GDM1 (cell line): ENCODE results near the gene SLC12A2.

Experiments
- DNase-seq: peaks from one replicate; lab custom pipeline; 2025; lab: John Stamatoyannopoulos, UW

SLC12A2 gene

DNA sequence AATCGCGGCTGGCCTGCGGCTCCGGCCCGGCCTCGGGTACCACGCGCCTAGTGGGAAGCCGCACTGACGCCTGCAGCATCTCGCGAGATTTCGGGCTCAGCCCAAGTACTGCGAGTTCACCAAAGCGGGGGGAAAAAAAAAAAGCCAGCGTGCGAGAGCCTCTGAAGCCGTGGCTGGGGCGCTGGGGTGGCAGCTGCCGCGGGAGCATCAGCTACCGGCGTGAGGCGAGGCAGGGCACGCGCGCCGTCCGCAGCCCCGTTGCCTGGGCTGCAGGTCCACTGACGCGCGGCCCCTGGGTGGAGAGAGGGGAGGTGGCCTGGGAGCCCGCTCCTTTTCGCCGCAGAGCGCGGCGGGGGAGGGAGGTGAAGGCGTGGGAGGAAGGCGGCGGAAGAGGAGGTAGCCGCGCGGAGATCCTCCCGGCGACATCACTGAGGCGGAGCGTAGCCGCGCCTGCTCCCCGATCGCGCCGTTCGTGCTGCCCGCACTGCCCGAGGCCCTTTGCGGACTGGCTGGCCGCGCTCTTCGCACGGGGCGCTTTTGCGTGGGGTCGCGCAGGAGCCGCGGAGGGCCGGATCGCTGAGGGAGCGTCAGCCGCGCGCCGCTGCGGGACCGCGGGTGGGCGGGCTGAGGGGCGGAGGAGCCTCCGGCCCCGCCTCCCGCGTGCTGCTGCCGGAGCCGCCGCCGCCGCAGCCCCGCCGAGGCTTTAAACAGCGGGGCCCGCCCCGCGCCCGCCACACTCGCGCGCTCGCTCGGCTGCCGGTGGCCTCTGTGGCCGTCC is at the start of gene SLC12A2:
TSS of gene SLC12A2 (plus strand) at position 734 of the 778 bp plus-strand sequence. CDS start 189 bp downstream, outside the sequence.
- DNase-seq, result peak; percentile 92

DNA sequence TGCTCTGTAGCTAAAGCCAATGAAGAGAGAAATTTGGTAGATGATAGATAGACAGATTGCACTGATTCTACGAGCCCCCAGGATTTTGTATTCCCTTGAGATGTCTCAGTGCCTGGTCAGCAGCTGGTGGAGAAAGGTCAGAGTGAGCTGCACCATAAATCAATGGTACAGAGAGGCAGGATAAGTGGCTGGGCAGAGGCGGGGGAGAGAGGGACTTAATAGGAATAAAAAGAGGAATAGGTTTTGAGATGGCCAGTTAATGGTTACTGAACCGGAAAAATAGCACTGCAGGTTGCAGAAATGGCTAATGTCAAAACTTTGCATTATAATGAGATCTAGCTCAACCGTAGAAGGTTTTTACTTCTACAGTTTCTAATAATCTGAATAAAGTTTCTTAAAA is 47.9 kb upstream of the SLC12A2 start:
- no peak for DNase-seq

DNA sequence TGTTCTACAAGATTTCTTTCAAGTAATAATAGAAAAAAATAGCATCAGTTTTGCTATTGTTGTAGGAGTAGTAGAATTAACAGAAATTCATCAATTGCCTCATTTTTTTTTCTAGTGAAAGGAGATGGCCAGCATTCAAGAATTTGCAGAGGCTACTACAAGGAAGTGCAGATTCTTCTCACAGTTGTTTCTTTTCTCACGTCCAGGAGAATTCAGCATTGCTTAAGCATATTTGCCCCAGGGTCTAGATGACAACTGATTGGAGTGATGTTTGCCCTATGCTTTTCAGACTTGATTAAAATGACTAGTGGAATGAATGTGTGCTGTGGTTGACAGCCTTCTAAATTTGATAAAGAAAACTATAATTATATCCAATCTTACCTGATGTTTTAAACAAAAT is 46.6 kb upstream of the SLC12A2 start:
- DNase-seq, result no peak

DNA sequence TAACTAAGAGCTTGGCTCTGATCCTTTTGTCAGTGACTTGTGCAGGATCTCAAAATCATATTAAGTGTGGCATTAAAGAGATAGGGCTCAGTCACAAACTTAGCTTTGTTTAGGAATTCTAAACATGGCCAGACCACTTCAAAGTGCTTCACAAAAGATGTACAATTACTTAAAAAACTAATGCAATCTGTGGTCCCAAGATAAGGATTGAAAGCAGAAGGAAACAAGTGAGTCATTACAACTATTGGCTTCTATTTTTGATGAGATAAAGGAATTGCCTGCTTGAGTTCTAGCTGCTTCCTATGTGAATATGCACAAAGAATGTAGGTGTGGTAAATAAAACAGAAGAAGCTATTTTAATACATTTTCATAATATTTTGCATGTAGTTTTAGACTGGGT is 44.9 kb upstream of the SLC12A2 start:
- peak; percentile 51 for DNase-seq

DNA sequence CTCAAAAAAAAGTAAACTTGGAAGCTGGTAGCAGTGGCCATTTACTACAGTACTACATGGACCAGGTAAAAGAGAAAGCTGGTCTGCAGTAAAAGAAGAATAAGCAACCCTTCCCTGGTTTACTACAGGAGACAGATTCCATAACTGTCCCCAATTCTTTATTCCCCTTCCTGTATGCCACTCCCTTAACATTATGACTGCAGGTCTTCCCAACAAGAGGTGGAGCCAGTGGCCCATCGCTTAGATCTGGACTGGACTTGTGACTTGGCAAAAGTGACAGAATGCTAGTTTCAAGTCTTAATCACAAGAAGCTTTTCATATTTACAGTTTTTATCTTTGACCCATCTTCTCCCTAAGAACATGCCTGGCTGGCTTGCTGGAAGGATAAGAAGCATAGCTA is 42.6 kb upstream of the SLC12A2 start:
- no peak for DNase-seq

DNA sequence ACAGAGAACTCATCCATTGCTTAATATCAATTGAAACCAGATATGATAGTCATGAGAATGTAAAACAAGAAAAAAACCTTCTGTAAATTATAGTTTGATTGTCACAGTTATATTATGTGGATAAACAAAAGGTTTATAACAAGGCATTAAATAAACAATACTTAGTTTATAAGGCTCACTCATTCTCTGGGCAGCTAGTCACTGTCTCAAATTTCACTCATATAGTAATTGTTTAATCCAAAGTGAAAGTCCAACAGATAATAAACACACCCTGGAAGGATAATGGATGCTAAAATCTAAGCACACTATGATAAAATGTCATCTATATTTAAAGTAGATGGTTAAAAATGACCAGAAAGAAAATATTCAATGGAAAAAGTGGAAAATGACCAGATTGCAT is 30.8 kb upstream of the SLC12A2 start:
- DNase-seq, result no peak

DNA sequence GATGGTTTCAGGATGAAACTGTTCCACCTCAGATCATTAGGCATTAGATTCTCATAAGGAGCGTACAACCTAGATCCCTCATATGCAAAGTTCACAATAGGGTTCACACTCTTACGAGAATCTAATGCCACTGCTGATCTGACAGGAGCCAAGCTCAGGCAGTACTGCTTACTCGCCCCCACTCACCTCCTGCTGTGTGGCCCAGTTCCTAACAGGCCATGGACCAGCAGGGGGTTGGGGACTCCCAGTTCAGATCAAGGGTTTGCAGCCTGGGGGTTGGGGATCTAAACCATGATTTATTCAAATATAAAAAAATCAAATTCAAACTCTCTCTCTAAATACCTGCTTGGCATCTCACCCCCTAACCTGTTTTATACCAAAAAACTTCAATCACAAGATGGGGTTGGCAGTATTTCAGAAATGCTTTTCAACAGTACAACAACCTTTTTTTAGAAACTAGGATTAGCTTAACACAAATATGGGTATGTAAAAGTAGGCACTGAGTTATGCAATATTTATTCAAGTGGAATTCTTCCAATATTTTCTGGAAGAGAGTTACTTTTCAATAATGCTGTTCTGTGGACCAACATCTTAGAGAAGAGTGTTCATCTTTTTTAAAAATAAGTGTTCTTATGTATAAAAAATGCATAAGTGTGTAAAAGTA is 30.1 kb upstream of the SLC12A2 start:
- DNase-seq, result no peak

DNA sequence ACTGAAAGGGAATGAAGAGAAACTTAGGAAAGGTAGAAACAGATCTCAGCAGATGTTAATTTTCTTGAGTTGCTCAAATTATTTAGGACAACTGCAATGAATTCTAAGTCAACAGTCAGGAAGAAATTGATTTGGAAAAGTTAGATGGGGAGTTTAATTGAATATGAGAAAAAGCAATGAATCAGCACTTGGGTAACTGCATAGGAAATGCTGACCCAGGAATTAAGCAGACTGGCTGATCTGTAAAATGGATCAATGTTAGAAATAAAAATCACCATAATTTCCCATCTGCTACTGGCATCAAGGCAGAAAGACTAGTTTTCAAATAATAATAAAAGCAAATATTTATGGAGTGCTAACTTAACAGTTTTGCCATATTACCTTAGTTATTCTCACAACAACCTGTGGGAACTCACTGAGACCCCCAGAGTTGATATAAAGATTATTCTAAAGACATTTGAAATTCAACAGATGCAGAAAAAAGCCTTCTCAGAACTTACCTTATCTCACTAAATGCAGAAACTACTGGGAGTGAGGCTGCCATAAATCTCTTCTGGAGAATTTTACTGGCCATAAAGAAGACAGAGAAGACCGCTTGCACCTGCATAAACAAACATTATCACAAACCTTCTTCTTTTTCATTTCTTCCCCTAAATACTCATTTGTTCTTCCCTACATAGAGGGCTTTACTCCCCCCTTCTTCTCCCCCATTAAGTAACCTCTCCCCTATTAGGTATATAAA is 22.8 kb upstream of the SLC12A2 start:
- no peak for DNase-seq

DNA sequence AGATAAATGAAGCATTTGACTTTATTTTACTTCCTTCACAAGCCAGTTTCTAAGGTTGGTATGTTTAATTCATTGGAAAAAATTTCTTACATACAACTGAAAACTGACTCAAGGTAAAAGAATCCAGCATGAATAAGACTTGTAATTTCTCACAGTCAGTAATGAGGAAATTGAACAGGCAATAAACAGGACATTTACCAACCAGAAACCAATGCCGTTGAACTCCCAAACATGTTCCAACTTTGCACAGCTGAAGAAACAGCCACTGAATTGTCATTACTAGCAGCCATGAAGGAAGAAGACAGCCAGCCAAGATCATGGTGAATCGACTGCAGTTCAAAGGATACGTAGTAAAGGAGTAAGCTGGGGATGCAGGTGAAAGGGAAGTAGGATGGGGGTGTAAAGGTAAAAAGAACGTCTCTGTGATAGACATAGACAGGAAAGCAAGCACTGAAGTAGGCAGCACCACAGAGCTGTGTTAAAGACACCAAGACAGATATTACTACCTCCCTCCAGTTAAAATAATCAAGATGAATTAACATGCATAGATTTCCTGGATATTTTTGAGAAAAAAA is 21.3 kb upstream of the SLC12A2 start:
- DNase-seq, result no peak

DNA sequence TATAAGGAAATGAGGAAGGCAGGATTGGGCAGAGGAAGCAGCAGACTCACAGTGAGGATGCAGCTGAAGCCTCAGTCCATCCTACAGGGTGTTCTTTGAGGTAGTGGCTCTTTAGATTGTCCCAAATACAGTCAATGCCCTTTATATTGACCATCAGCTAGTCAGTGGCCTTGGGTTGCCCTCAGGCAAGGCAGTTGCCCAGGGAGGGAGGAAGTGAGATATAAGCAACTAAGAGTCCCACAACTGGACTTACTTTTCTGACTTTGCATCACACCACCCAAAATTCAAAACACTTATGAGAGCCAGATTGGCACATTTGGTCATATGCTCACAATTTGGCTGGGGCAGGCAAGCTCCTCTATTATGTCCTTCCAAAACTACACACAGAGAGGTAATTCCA is 9.4 kb upstream of the SLC12A2 start:
- no peak for DNase-seq

DNA sequence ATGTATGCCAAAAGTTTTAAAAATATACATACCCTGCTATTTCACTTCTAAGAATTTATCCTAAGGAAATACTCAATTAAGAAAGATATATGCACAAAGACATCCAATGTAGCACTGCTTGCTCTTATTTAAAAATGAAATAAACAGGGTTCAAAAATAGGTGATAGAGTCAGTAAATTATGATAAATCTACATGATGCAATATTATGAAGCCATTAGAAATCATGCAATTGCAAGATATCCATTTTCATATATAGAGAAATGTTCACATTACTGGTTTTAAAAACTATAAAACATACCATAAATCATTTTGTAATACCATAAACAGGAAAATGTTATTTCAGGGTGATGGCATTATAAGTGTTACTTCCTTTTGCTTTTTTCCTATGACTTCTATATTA is 8.6 kb upstream of the SLC12A2 start:
- DNase-seq, result no peak

DNA sequence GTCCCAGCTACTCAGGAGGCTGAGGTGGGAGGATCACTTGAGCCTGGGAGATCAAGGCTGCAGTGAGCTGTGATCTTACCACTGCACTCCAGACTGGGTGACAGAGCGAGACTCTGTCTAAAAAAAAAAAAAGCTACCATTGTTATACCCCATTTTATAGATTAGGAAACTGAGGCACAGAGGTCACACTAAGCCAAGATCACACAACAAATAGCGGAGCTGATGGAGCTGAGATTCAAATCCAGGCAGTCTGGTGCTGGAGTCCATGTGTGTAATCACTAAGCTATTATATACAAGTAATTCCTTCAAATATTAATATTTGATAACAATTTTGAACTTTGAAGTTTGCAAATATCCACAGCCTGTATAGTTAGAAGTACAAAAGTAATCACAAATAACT is 6.0 kb upstream of the SLC12A2 start:
- DNase-seq, result no peak

DNA sequence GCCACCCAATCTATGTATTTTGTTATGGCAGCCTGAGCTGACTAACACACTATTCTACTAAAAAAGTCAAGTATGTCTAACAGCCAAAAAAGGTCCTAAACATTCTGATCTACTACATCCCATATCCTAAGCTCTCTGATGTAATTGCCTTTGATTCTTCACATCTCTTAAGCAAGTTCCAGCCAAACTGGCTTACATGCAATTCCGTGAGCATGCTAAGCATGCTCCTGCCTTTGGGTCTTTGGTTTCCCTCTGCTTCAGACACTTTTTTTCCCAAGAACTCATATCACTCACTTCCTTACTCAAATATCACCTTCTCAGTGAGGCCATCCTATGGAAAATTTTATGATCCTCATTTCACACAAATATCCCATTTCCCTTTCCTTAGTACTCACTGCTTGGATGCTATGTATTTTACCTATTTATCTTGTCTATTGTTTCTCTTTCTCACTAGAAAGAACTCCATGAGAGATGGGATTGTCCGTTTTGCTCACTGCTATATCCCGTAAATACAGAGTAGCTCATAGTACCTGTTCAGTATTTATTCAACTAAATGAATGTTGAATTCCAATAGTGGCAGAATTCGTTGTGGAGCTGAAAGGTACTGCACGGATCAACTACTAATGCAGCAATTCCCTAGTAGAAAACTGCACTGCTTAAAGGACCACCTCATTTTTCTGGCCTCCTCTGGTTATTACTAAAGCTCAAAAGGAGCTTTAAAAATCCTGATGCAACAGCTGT is 2.3 kb upstream of the SLC12A2 start:
- DNase-seq, result no peak

DNA sequence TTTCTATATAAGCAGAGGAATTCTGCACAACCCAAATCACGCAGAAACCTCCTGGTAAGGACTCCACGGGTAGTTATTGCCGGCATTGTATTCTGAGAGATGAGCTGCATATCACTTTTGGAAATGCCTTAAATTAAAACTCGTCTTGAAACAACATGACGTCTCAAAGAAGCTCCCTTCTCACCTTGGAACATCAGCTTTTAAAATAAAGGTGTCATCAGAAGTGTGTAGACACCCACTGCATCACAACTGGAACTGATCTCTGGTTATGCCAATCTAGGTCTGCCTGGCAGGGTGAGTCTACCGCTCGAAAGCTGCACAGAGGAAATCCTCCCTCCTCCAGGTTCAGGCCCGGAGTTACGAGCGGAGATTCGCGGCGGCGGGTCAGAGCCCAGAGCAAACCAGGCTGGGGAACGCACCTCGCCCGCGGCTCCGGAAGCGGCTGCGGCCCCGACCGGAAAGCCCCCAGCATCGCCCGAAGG is 974 bp upstream of the SLC12A2 start:
- DNase-seq, result no peak

DNA sequence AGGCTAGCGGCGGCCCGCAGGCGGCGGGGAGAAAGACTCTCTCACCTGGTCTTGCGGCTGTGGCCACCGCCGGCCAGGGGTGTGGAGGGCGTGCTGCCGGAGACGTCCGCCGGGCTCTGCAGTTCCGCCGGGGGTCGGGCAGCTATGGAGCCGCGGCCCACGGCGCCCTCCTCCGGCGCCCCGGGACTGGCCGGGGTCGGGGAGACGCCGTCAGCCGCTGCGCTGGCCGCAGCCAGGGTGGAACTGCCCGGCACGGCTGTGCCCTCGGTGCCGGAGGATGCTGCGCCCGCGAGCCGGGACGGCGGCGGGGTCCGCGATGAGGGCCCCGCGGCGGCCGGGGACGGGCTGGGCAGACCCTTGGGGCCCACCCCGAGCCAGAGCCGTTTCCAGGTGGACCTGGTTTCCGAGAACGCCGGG is 253 bp downstream of the SLC12A2 start:
- DNase-seq, result peak; percentile 70

DNA sequence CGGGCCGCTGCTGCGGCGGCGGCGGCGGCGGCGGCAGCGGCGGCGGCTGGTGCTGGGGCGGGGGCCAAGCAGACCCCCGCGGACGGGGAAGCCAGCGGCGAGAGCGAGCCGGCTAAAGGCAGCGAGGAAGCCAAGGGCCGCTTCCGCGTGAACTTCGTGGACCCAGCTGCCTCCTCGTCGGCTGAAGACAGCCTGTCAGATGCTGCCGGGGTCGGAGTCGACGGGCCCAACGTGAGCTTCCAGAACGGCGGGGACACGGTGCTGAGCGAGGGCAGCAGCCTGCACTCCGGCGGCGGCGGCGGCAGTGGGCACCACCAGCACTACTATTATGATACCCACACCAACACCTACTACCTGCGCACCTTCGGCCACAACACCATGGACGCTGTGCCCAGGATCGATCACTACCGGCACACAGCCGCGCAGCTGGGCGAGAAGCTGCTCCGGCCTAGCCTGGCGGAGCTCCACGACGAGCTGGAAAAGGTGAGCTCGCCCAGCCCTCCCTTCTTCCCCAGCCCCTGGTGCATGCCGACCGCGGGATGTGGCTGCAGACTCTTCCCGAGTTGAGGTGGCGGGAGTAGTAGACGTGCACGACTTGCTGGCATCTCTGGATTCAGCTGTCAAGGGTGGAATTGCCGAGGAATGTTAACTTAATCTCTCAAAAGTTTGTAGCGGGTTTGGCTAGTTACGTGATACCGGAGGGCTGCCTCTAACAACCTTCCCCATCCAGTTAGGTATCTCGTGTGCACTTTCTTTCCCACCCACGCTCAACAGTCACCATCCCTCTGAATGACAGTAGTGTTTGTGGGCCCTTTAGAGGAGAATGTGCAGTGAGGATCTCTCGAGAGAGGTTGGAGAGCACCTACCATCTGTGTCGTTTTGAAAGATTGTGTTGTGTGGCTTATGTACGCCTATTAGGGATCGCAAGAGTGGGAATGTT is 932 bp downstream of the SLC12A2 start:
- peak; percentile 11 for DNase-seq

DNA sequence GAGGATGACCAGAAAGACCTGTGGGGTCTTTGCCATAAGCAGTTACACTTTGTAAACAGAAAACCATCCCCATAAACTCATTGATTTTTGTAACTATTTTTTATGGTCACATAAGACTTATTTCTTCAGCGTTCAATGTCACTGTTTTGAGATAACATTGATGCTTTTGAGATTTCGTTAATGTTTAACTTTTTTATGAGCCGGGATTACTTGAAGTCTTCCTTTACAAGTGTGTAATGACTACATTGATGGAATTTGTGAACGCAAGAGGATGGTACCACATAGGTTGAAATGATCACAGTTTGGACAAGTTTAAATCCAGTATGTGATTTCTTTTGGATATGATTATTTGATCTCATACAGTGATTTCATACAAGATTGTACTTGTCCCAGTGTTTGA is 1.8 kb downstream of the SLC12A2 start:
- no peak for DNase-seq

DNA sequence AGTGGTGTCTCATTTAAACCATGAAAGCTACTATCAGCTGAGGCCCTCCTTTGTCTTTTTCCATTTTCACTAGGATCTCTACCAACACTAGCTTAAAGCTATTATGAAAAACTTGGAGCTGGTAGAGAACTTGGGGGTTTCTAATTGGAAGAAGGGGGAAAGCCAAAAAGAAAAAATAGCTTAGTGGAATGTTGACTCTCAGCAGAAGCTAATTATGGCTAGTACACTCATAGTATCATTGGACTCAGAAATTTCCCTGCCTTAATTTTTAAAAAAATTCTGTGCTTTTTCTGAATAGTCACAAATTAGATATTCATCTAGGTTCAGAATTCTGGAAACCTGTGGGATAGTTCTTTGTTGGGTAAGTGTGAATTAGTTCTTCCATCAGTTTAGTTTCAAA is 8.0 kb downstream of the SLC12A2 start:
- DNase-seq, result no peak

DNA sequence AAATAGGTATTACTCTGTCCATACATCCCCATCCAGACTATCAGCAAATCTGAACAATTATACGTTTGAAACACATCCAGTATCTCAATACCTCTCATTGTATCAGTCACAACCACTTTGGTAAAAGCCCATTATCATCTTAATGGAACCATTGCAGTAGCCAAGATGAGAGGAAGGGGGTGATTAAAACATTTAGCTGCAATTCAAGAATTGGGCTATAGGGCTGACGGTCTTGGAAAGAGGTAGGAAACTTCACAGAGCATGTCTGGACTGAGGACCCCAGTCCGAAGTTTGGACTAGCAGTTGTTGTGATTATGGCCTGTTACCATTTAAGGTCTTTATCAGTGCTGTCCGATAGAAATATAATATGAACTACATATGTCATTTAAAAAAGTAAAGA is 8.6 kb downstream of the SLC12A2 start:
- DNase-seq, result no peak

DNA sequence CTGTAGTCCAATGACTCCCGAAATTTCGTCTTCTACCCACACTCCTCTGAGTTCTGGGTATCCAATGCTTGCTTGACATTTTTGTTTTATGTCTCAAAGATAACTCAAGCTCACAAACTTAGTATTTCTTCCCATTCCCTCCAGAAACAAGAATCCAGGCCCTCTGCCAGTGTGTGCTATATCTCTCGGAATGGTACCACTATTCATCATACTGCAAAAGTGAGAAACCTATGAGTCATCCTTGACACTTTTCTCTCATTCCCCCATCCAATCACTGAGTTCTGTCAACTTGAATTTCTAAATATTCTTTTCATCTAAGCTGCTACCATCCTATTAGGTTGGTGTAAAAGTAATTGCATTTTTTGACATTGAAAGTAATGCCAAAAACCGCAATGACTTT is 9.8 kb downstream of the SLC12A2 start:
- DNase-seq, result no peak

DNA sequence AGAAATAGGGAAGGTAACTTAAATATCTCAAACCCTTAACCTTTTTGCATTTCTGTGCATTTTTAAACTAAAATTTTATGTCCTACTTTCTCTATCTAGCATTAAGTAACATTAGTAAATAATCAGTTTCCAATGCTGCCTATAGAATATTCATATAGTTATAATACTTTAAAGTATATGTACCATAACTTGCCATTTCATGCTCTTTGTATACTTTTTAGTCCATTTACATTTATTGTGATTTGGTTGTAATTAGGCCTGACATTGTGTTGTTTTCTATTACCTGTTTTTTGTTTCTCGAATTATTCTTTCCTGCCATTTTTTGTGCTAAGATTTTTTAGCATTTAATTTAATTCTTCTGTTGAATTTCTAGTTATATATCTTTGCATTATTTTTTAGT is 13.7 kb downstream of the SLC12A2 start:
- no peak for DNase-seq
